ENCODE data around the gene AKAP5. TPM values are rescaled to one million over a fixed set of nuclear protein-coding genes. Genes with fewer than 3 reads are reported as not detected.

Gene AKAP5
- polyA plus RNA-seq, 3 donors = not detected

DNA sequence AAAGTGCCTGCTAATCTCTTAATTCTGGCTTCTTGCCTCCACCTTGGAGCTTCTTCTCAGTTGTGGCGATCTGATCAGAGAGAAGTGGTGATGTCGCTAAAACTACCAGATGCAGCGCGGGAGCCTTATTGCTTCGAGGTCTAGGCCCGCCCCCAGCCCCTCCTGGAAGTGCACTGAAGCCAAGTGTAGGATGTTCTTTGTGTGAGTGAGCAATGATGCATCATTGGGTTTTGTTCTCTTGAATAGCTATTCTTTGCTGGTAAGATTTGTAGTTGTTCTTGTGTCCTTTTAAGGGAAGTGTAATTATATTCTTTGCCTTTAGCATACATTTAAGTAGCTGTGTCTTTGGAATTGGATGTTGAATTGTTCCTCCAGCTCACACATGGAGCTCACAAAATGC lies 41.3 kb upstream of the AKAP5 start:
- no peaks in the 10 kb centered on the region for H3K9me3 ChIP-seq (replicated peaks in 1 of 2; ENCODE audit: control insufficient read depth in 1 of 2, insufficient read depth in 1 of 2, low read length in 2 of 2)
- Mint-ChIP-seq H3K27ac (peak overlapping the region in 1 of 7 donors; percentile 10), H3K4me3 (no peak overlapping the region), H3K4me1 (no peaks in the 10 kb centered on the region), H3K9me3 (peaks cover 0 to 5% (median 0%) of the 10 kb centered on the region in 7 donors), H3K36me3 (peaks cover 75 to 97% of the 10 kb centered on the region in 2 donors), H3K27me3 (ENCODE audit: low read depth in 3 of 3) (no peaks in the 10 kb centered on the region)
- H4K20me1 ChIP-seq (ENCODE audit: insufficient read depth, low read length) = no peaks in the 10 kb centered on the region
- TF ChIP-seq, protein P1, sequence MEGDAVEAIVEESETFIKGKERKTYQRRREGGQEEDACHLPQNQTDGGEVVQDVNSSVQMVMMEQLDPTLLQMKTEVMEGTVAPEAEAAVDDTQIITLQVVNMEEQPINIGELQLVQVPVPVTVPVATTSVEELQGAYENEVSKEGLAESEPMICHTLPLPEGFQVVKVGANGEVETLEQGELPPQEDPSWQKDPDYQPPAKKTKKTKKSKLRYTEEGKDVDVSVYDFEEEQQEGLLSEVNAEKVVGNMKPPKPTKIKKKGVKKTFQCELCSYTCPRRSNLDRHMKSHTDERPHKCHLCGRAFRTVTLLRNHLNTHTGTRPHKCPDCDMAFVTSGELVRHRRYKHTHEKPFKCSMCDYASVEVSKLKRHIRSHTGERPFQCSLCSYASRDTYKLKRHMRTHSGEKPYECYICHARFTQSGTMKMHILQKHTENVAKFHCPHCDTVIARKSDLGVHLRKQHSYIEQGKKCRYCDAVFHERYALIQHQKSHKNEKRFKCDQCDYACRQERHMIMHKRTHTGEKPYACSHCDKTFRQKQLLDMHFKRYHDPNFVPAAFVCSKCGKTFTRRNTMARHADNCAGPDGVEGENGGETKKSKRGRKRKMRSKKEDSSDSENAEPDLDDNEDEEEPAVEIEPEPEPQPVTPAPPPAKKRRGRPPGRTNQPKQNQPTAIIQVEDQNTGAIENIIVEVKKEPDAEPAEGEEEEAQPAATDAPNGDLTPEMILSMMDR (IDR thresholded peaks at IDR 0.05) = no peak
- H3K4me3 ChIP-seq (replicated peaks in 1 of 3; ENCODE audit: low read depth in 2 of 3, low read length in 3 of 3) = no peak overlapping the region
- H3K4me2 ChIP-seq (replicated peaks; ENCODE audit: extremely low read depth, low read length, poor library complexity, severe bottlenecking) = no peak overlapping the region
- DNase-seq = no peak
- no peaks in the 10 kb centered on the region for H3K27me3 ChIP-seq (ENCODE audit: control insufficient read depth in 2 of 2, insufficient read depth in 2 of 2, low read length in 2 of 2)
- intact Hi-C loops (cut with micrococcal nuclease) = no loop called here
- no peaks in the 10 kb centered on the region for H3K79me2 ChIP-seq (ENCODE audit: insufficient read depth, low read length)
- no peak overlapping the region for H2AFZ ChIP-seq (ENCODE audit: insufficient read depth, low read depth, low read length, poor library complexity, severe bottlenecking)
- WGBS (ENCODE audit: insufficient coverage) = 93% methylated on average over 6 of the region's 6 CpGs
- H3K4me1 ChIP-seq (ENCODE audit: control insufficient read depth in 1 of 2, insufficient read depth in 2 of 2, low read length in 2 of 2) = no peaks in the 10 kb centered on the region
- H3K27ac ChIP-seq (ENCODE audit: low read depth in 1 of 2, low read length in 2 of 2) = no peak overlapping the region
- H3K9ac ChIP-seq (ENCODE audit: insufficient read depth, low read length, poor library complexity, severe bottlenecking) = no peak overlapping the region
- peaks cover 42 to 91% of the 10 kb centered on the region in 2 donors for H3K36me3 ChIP-seq (replicated peaks in 1 of 2; ENCODE audit: control insufficient read depth in 1 of 2, insufficient read depth in 2 of 2, low read length in 2 of 2)

DNA sequence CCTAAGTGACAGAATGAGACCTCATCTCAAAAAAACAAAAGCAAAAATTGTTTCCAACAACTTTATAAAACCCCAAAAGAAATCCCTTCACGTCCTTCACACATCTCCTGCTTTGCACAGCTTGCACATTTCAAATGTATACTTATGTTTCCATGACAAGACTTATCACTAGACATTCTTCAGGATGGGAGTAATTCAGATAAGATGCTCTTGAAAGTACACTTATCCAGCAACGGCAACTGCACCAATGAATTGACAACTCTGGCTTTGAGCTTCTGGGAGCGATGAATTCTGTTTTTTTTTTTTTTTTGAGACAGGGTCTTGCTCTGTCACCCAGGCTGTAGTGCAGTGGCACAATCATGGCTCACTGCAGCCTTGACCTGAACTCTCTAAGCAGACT lies 30.8 kb upstream of the AKAP5 start:
- no peak overlapping the region for H3K4me2 ChIP-seq (replicated peaks; ENCODE audit: extremely low read depth, low read length, poor library complexity, severe bottlenecking)
- Mint-ChIP-seq H3K36me3 (peaks cover 61 to 85% of the 10 kb centered on the region in 2 donors), H3K9me3 (no peaks in the 10 kb centered on the region), H3K27me3 (ENCODE audit: low read depth in 3 of 3) (no peaks in the 10 kb centered on the region), H3K27ac (no peak overlapping the region), H3K4me1 (no peaks in the 10 kb centered on the region), H3K4me3 (no peak overlapping the region)
- no peak overlapping the region for H3K4me3 ChIP-seq (replicated peaks in 1 of 3; ENCODE audit: low read depth in 2 of 3, low read length in 3 of 3)
- H4K20me1 ChIP-seq (ENCODE audit: insufficient read depth, low read length) = no peaks in the 10 kb centered on the region
- 93% methylated on average over 3 of the region's 3 CpGs for WGBS (ENCODE audit: insufficient coverage)
- H3K36me3 ChIP-seq (replicated peaks in 1 of 2; ENCODE audit: control insufficient read depth in 1 of 2, insufficient read depth in 2 of 2, low read length in 2 of 2) = peaks cover 56 to 90% of the 10 kb centered on the region in 2 donors
- H2AFZ ChIP-seq (ENCODE audit: insufficient read depth, low read depth, low read length, poor library complexity, severe bottlenecking) = no peak overlapping the region
- no peaks in the 10 kb centered on the region for H3K27me3 ChIP-seq (ENCODE audit: control insufficient read depth in 2 of 2, insufficient read depth in 2 of 2, low read length in 2 of 2)
- TF ChIP-seq, protein P1 (IDR thresholded peaks at IDR 0.05) = no peak
- DNase-seq = no peak
- H3K4me1 ChIP-seq (ENCODE audit: control insufficient read depth in 1 of 2, insufficient read depth in 2 of 2, low read length in 2 of 2) = no peaks in the 10 kb centered on the region
- intact Hi-C loops (cut with micrococcal nuclease) = loop anchor here in 1 of 2 donors (10.0 kb wide), 1 partner anchor 200 kb away; no protein-coding TSS in a partner anchor
- H3K9ac ChIP-seq (ENCODE audit: insufficient read depth, low read length, poor library complexity, severe bottlenecking) = no peak overlapping the region
- no peaks in the 10 kb centered on the region for H3K79me2 ChIP-seq (ENCODE audit: insufficient read depth, low read length)
- no peak overlapping the region for H3K27ac ChIP-seq (ENCODE audit: low read depth in 1 of 2, low read length in 2 of 2)
- H3K9me3 ChIP-seq (replicated peaks in 1 of 2; ENCODE audit: control insufficient read depth in 1 of 2, insufficient read depth in 1 of 2, low read length in 2 of 2) = no peaks in the 10 kb centered on the region
